HG02981 (cell line): ENCODE measurements around the gene MTX1.
"Not testable (repeated sequence)": the region's sequence is repeated elsewhere in the genome, so short reads cannot be mapped to it uniquely, and the experiment has no call there.

Experiments
- ATAC-seq: cut with Tn5 transposase; IDR thresholded peaks from one replicate; pipeline ENCODE4 v1.9.1; 2021; ENCODE audit warnings: mild to moderate bottlenecking, moderate library complexity; ENCODE audit not compliant: unreplicated experiment

The MTX1 gene

GRCh38 chr1:155205969-155206593, 2.4 kb upstream of the MTX1 start:
- ATAC-seq, result no peak

GRCh38 chr1:155206891-155207805, 1.3 kb upstream of the MTX1 start:
- ATAC-seq, result no peak

- ATAC-seq, result no peak
Observed at GRCh38 chr1:155207806-155208540, 522 bp upstream of the MTX1 start, which contains the start of gene THBS3. Gene THBS3 (minus strand): TSS chr1:155207897. CDS start chr1:155207876, 21 bp downstream.

- no peak for ATAC-seq
Observed at GRCh38 chr1:155209312-155209721, 822 bp downstream of the MTX1 start.

- no peak for ATAC-seq
Observed at GRCh38 chr1:155210314-155211104, 2.0 kb downstream of the MTX1 start.

- not testable (repeated sequence) for ATAC-seq
Observed at GRCh38 chr1:155211381-155212050, 3.0 kb downstream of the MTX1 start.

GRCh38 chr1:155212051-155212440, 3.6 kb downstream of the MTX1 start:
- not testable (repeated sequence) for ATAC-seq

GRCh38 chr1:155214702-155215101, 6.2 kb downstream of the MTX1 start:
- ATAC-seq, result not testable (repeated sequence)

GRCh38 chr1:155218854-155219591, 10.5 kb downstream of the MTX1 start:
- no peak for ATAC-seq

- no peak for ATAC-seq
Observed at GRCh38 chr1:155219592-155220031, 11.1 kb downstream of the MTX1 start.

GRCh38 chr1:155220211-155220965, 11.9 kb downstream of the MTX1 start:
- not testable (repeated sequence) for ATAC-seq

- ATAC-seq, result no peak
Observed at GRCh38 chr1:155223047-155223446, 14.6 kb downstream of the MTX1 start.

GRCh38 chr1:155225404-155225759, 16.9 kb downstream of the MTX1 start:
- ATAC-seq, result not testable (repeated sequence)

GRCh38 chr1:155226188-155226909, 17.9 kb downstream of the MTX1 start:
- no peak for ATAC-seq

- ATAC-seq, result no peak
Observed at GRCh38 chr1:155226910-155227260, 18.4 kb downstream of the MTX1 start.

GRCh38 chr1:155227261-155228095, 19.0 kb downstream of the MTX1 start:
- peak; percentile 88 for ATAC-seq

- no peak for ATAC-seq
Observed at GRCh38 chr1:155228096-155228427, 19.6 kb downstream of the MTX1 start.
